ENCODE results near the gene ZC3H18.
A peak's percentile ranks its signal among the peaks of the same experiment; 100 is the strongest.

ZC3H18 gene

GRCh38 chr16:88584676-88585075 lies 14.5 kb downstream of the ZC3H18 start:
- no peak for DNase-seq

GRCh38 chr16:88585269-88585668 lies 15.1 kb downstream of the ZC3H18 start:
- DNase-seq: no peak

- DNase-seq: no peak
Observed at GRCh38 chr16:88585927-88586581, 15.9 kb downstream of the ZC3H18 start.

- no peak for DNase-seq
Observed at GRCh38 chr16:88588148-88588547, 17.9 kb downstream of the ZC3H18 start.

- DNase-seq: no peak
Observed at GRCh38 chr16:88588754-88589153, 18.6 kb downstream of the ZC3H18 start.

GRCh38 chr16:88589441-88589840 lies 19.2 kb downstream of the ZC3H18 start:
- DNase-seq: no peak

GRCh38 chr16:88591577-88592021 lies 21.4 kb downstream of the ZC3H18 start:
- DNase-seq: peak; percentile 95 to 100

- DNase-seq: no peak
Observed at GRCh38 chr16:88593061-88593460, 22.9 kb downstream of the ZC3H18 start.

- DNase-seq: no peak
Observed at GRCh38 chr16:88593489-88593888, 23.3 kb downstream of the ZC3H18 start.

- no peak for DNase-seq
Observed at GRCh38 chr16:88593910-88594309, 23.7 kb downstream of the ZC3H18 start.

- no peak for DNase-seq
Observed at GRCh38 chr16:88595101-88595500, 24.9 kb downstream of the ZC3H18 start.

- no peak for DNase-seq
Observed at GRCh38 chr16:88595921-88596320, 25.7 kb downstream of the ZC3H18 start.

- peak; percentile 5 to 10 for DNase-seq
Observed at GRCh38 chr16:88596483-88596882, 26.3 kb downstream of the ZC3H18 start.

GRCh38 chr16:88597856-88598491 lies 27.8 kb downstream of the ZC3H18 start:
- no peak for DNase-seq

- DNase-seq: peak; percentile 76
Observed at GRCh38 chr16:88599092-88599733, 29.0 kb downstream of the ZC3H18 start.

- DNase-seq: no peak
Observed at GRCh38 chr16:88599825-88600538, 29.8 kb downstream of the ZC3H18 start.

GRCh38 chr16:88600539-88600896 lies 30.3 kb downstream of the ZC3H18 start:
- DNase-seq: no peak

GRCh38 chr16:88601313-88602036 lies 31.3 kb downstream of the ZC3H18 start:
- DNase-seq: no peak

GRCh38 chr16:88602091-88602490 lies 31.9 kb downstream of the ZC3H18 start:
- DNase-seq: no peak

GRCh38 chr16:88605186-88606147 lies 35.3 kb downstream of the ZC3H18 start:
- no peak for DNase-seq

GRCh38 chr16:88606148-88606757 lies 36.0 kb downstream of the ZC3H18 start:
- no peak for DNase-seq

Measured in inflammatory macrophage treated with lipopolysaccharide for 1 hour (primary cell).